ENCODE measurements around the gene SNX13.

The SNX13 gene

DNA sequence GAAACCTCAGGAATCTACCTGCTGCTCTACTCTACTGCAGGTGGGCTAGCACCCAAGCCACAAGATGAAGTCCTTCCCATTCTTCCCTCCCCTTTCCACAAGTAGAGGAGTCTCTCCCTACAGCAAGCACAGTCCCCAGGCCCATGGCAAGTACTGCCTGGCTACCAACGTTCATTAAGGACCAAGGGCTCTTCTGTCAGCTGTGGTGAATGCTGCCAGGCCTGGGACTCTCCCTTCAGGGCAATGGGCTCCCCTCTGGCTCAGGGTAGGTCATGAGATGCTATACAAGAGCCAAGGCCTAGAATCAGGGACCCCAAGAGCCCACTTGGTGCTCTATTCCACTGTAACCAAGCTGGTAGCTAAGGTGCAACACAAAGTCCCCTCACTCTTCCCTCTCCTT is 39.8 kb downstream of the SNX13 start:
- Histone ChIP-seq H3K4me3 (replicated peaks; ENCODE audit: insufficient read depth, low read length) (no peak overlapping the region), H3K27ac (replicated peaks) (no peak overlapping the region), H3K27me3 (ENCODE audit: insufficient read depth, poor library complexity, severe bottlenecking) (no peaks in the 10 kb centered on the region)
- no peak for DNase-seq (ENCODE audit: low read depth in 1 of 2, low spot score in 1 of 2)
- TF ChIP-seq, protein P1, sequence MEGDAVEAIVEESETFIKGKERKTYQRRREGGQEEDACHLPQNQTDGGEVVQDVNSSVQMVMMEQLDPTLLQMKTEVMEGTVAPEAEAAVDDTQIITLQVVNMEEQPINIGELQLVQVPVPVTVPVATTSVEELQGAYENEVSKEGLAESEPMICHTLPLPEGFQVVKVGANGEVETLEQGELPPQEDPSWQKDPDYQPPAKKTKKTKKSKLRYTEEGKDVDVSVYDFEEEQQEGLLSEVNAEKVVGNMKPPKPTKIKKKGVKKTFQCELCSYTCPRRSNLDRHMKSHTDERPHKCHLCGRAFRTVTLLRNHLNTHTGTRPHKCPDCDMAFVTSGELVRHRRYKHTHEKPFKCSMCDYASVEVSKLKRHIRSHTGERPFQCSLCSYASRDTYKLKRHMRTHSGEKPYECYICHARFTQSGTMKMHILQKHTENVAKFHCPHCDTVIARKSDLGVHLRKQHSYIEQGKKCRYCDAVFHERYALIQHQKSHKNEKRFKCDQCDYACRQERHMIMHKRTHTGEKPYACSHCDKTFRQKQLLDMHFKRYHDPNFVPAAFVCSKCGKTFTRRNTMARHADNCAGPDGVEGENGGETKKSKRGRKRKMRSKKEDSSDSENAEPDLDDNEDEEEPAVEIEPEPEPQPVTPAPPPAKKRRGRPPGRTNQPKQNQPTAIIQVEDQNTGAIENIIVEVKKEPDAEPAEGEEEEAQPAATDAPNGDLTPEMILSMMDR (IDR thresholded peaks at IDR 0.05; ENCODE audit: insufficient read depth, low read length) = no peak
- TF ChIP-seq POLR2AphosphoS5 (IDR thresholded peaks at IDR 0.05; ENCODE audit: low read depth) (no peak), GABPA (IDR thresholded peaks at IDR 0.05; ENCODE audit: low read depth) (no peak), SPI1 (IDR thresholded peaks at IDR 0.05; ENCODE audit: borderline replicate concordance, low read depth) (no peak)
- TF ChIP-seq, protein P2, sequence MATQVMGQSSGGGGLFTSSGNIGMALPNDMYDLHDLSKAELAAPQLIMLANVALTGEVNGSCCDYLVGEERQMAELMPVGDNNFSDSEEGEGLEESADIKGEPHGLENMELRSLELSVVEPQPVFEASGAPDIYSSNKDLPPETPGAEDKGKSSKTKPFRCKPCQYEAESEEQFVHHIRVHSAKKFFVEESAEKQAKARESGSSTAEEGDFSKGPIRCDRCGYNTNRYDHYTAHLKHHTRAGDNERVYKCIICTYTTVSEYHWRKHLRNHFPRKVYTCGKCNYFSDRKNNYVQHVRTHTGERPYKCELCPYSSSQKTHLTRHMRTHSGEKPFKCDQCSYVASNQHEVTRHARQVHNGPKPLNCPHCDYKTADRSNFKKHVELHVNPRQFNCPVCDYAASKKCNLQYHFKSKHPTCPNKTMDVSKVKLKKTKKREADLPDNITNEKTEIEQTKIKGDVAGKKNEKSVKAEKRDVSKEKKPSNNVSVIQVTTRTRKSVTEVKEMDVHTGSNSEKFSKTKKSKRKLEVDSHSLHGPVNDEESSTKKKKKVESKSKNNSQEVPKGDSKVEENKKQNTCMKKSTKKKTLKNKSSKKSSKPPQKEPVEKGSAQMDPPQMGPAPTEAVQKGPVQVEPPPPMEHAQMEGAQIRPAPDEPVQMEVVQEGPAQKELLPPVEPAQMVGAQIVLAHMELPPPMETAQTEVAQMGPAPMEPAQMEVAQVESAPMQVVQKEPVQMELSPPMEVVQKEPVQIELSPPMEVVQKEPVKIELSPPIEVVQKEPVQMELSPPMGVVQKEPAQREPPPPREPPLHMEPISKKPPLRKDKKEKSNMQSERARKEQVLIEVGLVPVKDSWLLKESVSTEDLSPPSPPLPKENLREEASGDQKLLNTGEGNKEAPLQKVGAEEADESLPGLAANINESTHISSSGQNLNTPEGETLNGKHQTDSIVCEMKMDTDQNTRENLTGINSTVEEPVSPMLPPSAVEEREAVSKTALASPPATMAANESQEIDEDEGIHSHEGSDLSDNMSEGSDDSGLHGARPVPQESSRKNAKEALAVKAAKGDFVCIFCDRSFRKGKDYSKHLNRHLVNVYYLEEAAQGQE (IDR thresholded peaks at IDR 0.05; ENCODE audit: insufficient replicate concordance, low read depth) = no peak

DNA sequence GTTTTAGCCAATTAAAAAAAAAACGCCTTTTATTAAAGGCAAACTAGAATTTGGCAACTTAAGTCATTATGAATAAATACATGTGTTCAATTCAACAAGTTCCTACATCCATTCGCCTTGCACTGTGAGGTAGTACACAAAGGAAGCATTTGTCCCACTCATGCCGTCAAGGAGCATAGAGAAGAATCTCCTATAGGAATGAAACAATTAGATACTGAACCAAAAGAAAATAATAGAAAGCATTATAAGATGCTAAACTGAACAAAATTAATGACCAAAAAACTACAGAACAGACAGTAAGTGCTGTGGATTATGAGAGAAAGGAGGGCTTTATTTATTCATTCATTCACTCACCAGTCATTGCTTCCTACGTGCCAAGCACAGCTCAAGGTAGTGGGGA is 42.2 kb downstream of the SNX13 start:
- Histone ChIP-seq H3K4me3 (replicated peaks; ENCODE audit: insufficient read depth, low read length) (no peak overlapping the region), H3K27me3 (ENCODE audit: insufficient read depth, poor library complexity, severe bottlenecking) (no peaks in the 10 kb centered on the region), H3K27ac (replicated peaks) (no peak overlapping the region)
- TF ChIP-seq POLR2AphosphoS5 (IDR thresholded peaks at IDR 0.05; ENCODE audit: low read depth) = no peak
- DNase-seq (ENCODE audit: low read depth in 1 of 2, low spot score in 1 of 2) = no peak

DNA sequence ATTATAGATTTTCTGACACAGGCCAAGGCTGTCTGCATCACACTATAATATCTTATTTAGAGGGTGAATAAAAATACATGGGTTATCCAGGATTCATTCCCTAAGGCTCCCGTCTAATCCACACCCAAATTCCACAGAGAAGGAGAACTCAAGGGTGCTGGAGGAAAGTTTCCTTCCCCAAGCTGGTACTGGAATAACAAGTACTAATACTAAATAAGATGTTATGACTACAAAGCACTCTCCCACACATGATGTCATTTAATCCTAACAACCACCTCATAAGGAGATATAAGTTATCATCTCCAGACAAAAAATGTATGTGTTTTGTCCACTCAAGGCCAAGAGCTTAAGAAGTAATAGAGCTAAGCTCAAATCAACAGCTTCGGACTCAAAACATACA is 53.0 kb downstream of the SNX13 start:
- TF ChIP-seq, protein P2 (IDR thresholded peaks at IDR 0.05; ENCODE audit: insufficient replicate concordance, low read depth) = no peak
- TF ChIP-seq SPI1 (IDR thresholded peaks at IDR 0.05; ENCODE audit: borderline replicate concordance, low read depth) = no peak
- no peak for TF ChIP-seq POLR2AphosphoS5 (IDR thresholded peaks at IDR 0.05; ENCODE audit: low read depth)
- TF ChIP-seq, protein P1 (IDR thresholded peaks at IDR 0.05; ENCODE audit: insufficient read depth, low read length) = no peak
- no peak for TF ChIP-seq GABPA (IDR thresholded peaks at IDR 0.05; ENCODE audit: low read depth)
- DNase-seq (ENCODE audit: low read depth in 1 of 2, low spot score in 1 of 2) = no peak
- Histone ChIP-seq H3K4me3 (replicated peaks; ENCODE audit: insufficient read depth, low read length) (no peak overlapping the region), H3K27me3 (ENCODE audit: insufficient read depth, poor library complexity, severe bottlenecking) (no peaks in the 10 kb centered on the region), H3K27ac (replicated peaks) (no peak overlapping the region)

DNA sequence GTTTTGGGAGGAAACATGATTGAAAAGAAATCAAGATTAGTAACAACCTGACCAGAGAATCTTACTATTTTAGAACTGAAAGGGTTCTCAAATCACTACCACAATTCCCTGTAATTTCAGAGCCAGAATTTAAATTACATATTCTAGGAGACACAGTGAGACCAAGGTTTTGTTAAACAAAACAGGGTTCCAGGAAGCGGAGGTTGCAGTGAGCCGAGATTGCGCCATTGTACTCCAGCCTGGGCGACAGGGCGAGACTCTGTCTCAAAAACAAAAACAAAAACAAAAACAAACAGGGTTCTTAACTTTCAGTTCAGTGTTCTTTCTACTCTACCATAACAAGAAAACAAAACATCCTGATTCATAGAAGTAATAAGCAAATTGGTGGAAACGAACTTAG is 57.6 kb downstream of the SNX13 start:
- H3K4me3 ChIP-seq (replicated peaks; ENCODE audit: insufficient read depth, low read length) = no peak overlapping the region
- no peak for DNase-seq (ENCODE audit: low read depth in 1 of 2, low spot score in 1 of 2)

More for the DNA sequence above, 57.6 kb downstream of the SNX13 start:
- no peak for TF ChIP-seq POLR2AphosphoS5 (IDR thresholded peaks at IDR 0.05; ENCODE audit: low read depth)
- TF ChIP-seq, protein P1 (IDR thresholded peaks at IDR 0.05; ENCODE audit: insufficient read depth, low read length) = no peak
- TF ChIP-seq, protein P2 (IDR thresholded peaks at IDR 0.05; ENCODE audit: insufficient replicate concordance, low read depth) = no peak
- TF ChIP-seq GABPA (IDR thresholded peaks at IDR 0.05; ENCODE audit: low read depth) = no peak
- TF ChIP-seq SPI1 (IDR thresholded peaks at IDR 0.05; ENCODE audit: borderline replicate concordance, low read depth) = no peak
- no peak overlapping the region for H3K27ac ChIP-seq (replicated peaks)
- H3K27me3 ChIP-seq (ENCODE audit: insufficient read depth, poor library complexity, severe bottlenecking) = no peaks in the 10 kb centered on the region

Data from HL-60 (cell line).